Measurements from ENCODE around the gene CEP164. TPM values are rescaled to one million over a fixed set of nuclear protein-coding genes. Genes with fewer than 3 reads are reported as not detected.
A peak's percentile ranks its signal among the peaks of the same experiment; 100 is the strongest.

CEP164 gene
- total and polyA plus RNA-seq, 9 of the 15 experiments (the other 6 are each of a cell fraction or from before 2014, with no cell fraction given) = 2.1 to 16.5 (median 10.4) TPM

DNA sequence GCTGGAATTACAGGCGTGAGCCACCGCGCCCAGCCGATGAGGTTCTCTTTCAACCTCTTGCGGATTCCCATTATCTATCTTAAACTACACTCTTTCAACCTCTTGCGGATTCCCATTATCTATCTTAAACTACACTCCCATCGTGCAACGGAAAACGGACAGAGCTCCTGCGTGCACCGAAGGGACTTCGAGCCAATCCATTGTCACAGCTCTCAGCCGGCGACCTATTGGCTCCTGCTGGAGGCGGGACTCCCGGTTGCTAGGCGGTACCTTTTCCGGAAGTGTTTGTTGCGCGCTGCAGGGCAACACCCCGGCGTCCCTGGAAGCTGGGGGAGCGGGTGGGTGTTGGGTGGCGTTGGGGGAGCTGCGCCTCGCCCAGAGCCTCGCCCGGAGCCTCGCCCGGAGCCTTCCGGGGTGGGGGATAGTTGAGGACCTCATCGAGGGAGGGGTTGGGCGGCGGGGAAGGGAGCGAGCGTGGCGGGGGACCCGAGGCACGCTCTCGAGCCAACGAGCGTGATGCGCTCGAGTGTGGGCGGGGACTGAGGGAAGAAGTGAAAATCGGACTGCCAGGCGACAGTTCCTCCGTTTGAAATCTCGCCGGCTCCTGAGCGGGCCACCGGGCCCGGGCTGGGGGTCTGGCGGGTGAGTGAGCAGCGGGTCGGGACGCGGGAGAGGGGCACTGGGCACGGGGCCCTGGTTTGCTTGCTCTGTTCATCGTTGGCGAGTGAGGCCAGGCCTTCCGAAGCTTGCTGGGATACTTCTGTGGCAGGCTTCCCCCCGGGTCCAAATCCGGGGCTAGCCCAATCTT, at the start of gene CEP164 (continued):
- TF ChIP-seq, protein P1, sequence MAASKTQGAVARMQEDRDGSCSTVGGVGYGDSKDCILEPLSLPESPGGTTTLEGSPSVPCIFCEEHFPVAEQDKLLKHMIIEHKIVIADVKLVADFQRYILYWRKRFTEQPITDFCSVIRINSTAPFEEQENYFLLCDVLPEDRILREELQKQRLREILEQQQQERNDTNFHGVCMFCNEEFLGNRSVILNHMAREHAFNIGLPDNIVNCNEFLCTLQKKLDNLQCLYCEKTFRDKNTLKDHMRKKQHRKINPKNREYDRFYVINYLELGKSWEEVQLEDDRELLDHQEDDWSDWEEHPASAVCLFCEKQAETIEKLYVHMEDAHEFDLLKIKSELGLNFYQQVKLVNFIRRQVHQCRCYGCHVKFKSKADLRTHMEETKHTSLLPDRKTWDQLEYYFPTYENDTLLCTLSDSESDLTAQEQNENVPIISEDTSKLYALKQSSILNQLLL (CRISPR knock-in tag; IDR thresholded peaks at IDR 0.05; ENCODE audit: borderline replicate concordance) = no peak
- TF ChIP-seq POLR2H (tag; IDR thresholded peaks at IDR 0.05; ENCODE audit: low read depth) = peak; percentile 83
- peak; percentile 96 for TF ChIP-seq POLR2G (IDR thresholded peaks at IDR 0.05; ENCODE audit: low read depth, low read length)
- no peak for TF ChIP-seq MEF2A (IDR thresholded peaks at IDR 0.05; ENCODE audit: control insufficient read depth, low read depth, low read length)
- TF ChIP-seq TFAM (CRISPR knock-in tag; conservative IDR thresholded peaks at IDR 0.05) = no peak
- TF ChIP-seq, protein P2, sequence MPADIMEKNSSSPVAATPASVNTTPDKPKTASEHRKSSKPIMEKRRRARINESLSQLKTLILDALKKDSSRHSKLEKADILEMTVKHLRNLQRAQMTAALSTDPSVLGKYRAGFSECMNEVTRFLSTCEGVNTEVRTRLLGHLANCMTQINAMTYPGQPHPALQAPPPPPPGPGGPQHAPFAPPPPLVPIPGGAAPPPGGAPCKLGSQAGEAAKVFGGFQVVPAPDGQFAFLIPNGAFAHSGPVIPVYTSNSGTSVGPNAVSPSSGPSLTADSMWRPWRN (IDR thresholded peaks at IDR 0.05; ENCODE audit: low read depth) = no peak
- no peak for TF ChIP-seq TEAD2 (tag; IDR thresholded peaks at IDR 0.05)
- TF ChIP-seq CEBPB (tag; IDR thresholded peaks at IDR 0.05) = no peak; the same call in 1 of the 2 replicates
- TF ChIP-seq, protein P3, sequence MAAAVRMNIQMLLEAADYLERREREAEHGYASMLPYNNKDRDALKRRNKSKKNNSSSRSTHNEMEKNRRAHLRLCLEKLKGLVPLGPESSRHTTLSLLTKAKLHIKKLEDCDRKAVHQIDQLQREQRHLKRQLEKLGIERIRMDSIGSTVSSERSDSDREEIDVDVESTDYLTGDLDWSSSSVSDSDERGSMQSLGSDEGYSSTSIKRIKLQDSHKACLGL (CRISPR knock-in tag; IDR thresholded peaks at IDR 0.05; ENCODE audit: borderline replicate concordance, poor library complexity, severe bottlenecking) = no peak
- TF ChIP-seq, protein P4, sequence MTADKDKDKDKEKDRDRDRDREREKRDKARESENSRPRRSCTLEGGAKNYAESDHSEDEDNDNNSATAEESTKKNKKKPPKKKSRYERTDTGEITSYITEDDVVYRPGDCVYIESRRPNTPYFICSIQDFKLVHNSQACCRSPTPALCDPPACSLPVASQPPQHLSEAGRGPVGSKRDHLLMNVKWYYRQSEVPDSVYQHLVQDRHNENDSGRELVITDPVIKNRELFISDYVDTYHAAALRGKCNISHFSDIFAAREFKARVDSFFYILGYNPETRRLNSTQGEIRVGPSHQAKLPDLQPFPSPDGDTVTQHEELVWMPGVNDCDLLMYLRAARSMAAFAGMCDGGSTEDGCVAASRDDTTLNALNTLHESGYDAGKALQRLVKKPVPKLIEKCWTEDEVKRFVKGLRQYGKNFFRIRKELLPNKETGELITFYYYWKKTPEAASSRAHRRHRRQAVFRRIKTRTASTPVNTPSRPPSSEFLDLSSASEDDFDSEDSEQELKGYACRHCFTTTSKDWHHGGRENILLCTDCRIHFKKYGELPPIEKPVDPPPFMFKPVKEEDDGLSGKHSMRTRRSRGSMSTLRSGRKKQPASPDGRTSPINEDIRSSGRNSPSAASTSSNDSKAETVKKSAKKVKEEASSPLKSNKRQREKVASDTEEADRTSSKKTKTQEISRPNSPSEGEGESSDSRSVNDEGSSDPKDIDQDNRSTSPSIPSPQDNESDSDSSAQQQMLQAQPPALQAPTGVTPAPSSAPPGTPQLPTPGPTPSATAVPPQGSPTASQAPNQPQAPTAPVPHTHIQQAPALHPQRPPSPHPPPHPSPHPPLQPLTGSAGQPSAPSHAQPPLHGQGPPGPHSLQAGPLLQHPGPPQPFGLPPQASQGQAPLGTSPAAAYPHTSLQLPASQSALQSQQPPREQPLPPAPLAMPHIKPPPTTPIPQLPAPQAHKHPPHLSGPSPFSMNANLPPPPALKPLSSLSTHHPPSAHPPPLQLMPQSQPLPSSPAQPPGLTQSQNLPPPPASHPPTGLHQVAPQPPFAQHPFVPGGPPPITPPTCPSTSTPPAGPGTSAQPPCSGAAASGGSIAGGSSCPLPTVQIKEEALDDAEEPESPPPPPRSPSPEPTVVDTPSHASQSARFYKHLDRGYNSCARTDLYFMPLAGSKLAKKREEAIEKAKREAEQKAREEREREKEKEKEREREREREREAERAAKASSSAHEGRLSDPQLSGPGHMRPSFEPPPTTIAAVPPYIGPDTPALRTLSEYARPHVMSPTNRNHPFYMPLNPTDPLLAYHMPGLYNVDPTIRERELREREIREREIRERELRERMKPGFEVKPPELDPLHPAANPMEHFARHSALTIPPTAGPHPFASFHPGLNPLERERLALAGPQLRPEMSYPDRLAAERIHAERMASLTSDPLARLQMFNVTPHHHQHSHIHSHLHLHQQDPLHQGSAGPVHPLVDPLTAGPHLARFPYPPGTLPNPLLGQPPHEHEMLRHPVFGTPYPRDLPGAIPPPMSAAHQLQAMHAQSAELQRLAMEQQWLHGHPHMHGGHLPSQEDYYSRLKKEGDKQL (CRISPR knock-in tag; IDR thresholded peaks at IDR 0.05; ENCODE audit: borderline replicate concordance) = no peak
- TF ChIP-seq, protein P5, sequence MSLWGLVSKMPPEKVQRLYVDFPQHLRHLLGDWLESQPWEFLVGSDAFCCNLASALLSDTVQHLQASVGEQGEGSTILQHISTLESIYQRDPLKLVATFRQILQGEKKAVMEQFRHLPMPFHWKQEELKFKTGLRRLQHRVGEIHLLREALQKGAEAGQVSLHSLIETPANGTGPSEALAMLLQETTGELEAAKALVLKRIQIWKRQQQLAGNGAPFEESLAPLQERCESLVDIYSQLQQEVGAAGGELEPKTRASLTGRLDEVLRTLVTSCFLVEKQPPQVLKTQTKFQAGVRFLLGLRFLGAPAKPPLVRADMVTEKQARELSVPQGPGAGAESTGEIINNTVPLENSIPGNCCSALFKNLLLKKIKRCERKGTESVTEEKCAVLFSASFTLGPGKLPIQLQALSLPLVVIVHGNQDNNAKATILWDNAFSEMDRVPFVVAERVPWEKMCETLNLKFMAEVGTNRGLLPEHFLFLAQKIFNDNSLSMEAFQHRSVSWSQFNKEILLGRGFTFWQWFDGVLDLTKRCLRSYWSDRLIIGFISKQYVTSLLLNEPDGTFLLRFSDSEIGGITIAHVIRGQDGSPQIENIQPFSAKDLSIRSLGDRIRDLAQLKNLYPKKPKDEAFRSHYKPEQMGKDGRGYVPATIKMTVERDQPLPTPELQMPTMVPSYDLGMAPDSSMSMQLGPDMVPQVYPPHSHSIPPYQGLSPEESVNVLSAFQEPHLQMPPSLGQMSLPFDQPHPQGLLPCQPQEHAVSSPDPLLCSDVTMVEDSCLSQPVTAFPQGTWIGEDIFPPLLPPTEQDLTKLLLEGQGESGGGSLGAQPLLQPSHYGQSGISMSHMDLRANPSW (CRISPR knock-in tag; IDR thresholded peaks at IDR 0.05) = no peak
- no peak for TF ChIP-seq KAT7 (CRISPR knock-in tag; IDR thresholded peaks at IDR 0.05; ENCODE audit: borderline replicate concordance)
- peak; percentile 9; the same call in 1 of the 2 replicates for TF ChIP-seq NFIC (IDR thresholded peaks at IDR 0.05)
- peak in 1 of 2 experiments; percentile 61; a peak in 2 of 3 replicates for TF ChIP-seq CBX3 (IDR thresholded peaks at IDR 0.05; ENCODE audit: borderline replicate concordance in 1 of 2, low read length in 2 of 2)
